GM12892 (cell line): ENCODE results near the gene ZDHHC5.

Experiments used
- POLR2A ChIP-seq: IDR thresholded peaks from 2 replicates; pipeline ENCODE4 v1.6.1; 2011; ENCODE audit warnings: low read depth, low read length, control low read depth
- TAF1 ChIP-seq: IDR thresholded peaks from 2 replicates; pipeline ENCODE4 v1.6.1; 2011; ENCODE audit warnings: low read depth, mild to moderate bottlenecking, control low read depth, low read length, borderline replicate concordance

DNA sequence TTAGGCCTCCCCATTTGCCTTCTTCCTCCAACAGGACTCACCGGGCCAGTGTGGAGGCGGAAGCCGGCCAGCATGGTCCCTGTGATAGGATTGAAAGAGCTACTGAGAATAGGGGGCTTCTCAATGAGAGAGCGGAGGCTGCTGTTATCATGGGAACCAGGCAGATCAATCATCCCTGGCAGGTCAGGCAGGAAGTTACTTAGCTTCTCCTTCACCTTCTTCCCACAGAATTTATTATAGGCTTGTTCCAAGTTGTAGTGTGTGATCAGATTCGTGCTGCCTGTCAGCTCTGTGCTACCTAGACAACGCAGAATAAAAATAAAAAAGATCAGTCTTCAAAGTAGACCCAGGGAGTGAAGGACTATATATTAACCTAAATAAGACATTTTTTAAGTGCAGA lies 37.0 kb downstream of the ZDHHC5 start:
- TF ChIP-seq POLR2A: no peak
- no peak for TF ChIP-seq TAF1
